ENCODE results near the gene PKP4. TPM values are rescaled to one million over a fixed set of nuclear protein-coding genes. Genes with fewer than 3 reads are reported as not detected.

The PKP4 gene
- total RNA-seq, 1 experiment from 2014 or later: 147 TPM

DNA sequence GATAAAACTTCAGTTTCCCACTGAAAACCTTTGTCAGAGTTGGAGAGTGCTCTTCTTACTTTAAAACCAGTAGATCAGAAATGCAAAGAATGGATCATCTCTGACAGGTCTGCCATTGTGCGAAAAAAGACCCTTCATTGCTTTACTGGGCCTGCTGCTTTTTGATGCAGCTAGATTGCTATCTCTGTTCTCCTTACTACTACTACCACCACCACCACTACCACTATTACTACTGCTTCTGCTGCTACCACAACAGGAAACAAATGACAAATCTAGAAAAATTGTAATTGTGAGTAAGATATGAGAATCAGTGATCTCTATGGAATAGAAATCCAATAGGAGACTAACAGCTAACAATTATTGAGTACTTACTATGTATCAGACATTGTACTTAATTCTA, 85.8 kb downstream of the PKP4 start:
- H3K4me3 ChIP-seq (ENCODE audit: low read depth, low read length): no peak overlapping the region
- TF ChIP-seq, protein P1, sequence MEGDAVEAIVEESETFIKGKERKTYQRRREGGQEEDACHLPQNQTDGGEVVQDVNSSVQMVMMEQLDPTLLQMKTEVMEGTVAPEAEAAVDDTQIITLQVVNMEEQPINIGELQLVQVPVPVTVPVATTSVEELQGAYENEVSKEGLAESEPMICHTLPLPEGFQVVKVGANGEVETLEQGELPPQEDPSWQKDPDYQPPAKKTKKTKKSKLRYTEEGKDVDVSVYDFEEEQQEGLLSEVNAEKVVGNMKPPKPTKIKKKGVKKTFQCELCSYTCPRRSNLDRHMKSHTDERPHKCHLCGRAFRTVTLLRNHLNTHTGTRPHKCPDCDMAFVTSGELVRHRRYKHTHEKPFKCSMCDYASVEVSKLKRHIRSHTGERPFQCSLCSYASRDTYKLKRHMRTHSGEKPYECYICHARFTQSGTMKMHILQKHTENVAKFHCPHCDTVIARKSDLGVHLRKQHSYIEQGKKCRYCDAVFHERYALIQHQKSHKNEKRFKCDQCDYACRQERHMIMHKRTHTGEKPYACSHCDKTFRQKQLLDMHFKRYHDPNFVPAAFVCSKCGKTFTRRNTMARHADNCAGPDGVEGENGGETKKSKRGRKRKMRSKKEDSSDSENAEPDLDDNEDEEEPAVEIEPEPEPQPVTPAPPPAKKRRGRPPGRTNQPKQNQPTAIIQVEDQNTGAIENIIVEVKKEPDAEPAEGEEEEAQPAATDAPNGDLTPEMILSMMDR (IDR thresholded peaks at IDR 0.05; ENCODE audit: insufficient read depth in 1 of 2, low read depth in 1 of 2, low read length in 1 of 2, severe bottlenecking in 1 of 2, unreplicated experiment in 1 of 2): no peak
- Mint-ChIP-seq H3K4me1 (ENCODE audit: low read depth, unreplicated experiment) (no peaks in the 10 kb centered on the region), H3K4me3 (ENCODE audit: unreplicated experiment) (no peak overlapping the region), H3K27ac (ENCODE audit: unreplicated experiment) (no peak overlapping the region), H3K36me3 (ENCODE audit: insufficient read depth, unreplicated experiment) (peaks cover 34% of the 10 kb centered on the region), H3K9me3 (ENCODE audit: unreplicated experiment) (no peaks in the 10 kb centered on the region), H3K27me3 (ENCODE audit: insufficient read depth, unreplicated experiment) (no peaks in the 10 kb centered on the region)
- no peaks in the 10 kb centered on the region for H3K4me1 ChIP-seq
- DNase-seq: no peak
- ChIA-PET CTCF (no interaction called here), POLR2A (no interaction called here)
- H3K27me3 ChIP-seq (replicated peaks; ENCODE audit: control insufficient read depth, insufficient read depth, low read length): no peaks in the 10 kb centered on the region
- H3K36me3 ChIP-seq (ENCODE audit: control insufficient read depth, insufficient read depth, low read length): no peaks in the 10 kb centered on the region; the same call in 1 of the 2 replicates
- no peaks in the 10 kb centered on the region; the same call in 1 of the 2 replicates for H3K9me3 ChIP-seq
- intact Hi-C loops (cut with micrococcal nuclease; ENCODE audit: unreplicated experiment): no loop called here
- no TSS peak for BruUV-seq (replicated peaks)

DNA sequence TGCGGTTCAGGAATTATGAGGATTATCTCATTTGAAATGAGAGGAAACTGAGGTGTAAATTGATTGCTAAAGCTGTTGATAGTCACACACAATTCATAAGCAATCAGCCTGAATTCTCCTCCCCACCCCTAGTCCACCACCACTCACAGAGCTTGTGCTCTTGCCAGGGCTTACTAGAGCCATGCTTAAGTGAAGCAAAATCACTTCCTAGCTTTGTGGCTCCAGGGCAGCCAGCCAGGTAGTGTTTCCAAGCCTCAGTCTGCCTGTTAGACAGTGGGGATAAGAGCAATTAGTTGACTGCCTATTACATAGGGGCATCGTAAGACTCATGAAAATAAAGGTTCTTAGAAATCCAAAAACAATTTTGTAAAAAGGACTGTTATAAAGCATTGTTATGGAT, 87.2 kb downstream of the PKP4 start:
- H3K4me1 ChIP-seq: no peaks in the 10 kb centered on the region
- Mint-ChIP-seq H3K27me3 (ENCODE audit: insufficient read depth, unreplicated experiment) (no peaks in the 10 kb centered on the region), H3K9me3 (ENCODE audit: unreplicated experiment) (no peaks in the 10 kb centered on the region), H3K36me3 (ENCODE audit: insufficient read depth, unreplicated experiment) (peaks cover 45% of the 10 kb centered on the region), H3K27ac (ENCODE audit: unreplicated experiment) (no peak overlapping the region), H3K4me1 (ENCODE audit: low read depth, unreplicated experiment) (no peaks in the 10 kb centered on the region), H3K4me3 (ENCODE audit: unreplicated experiment) (no peak overlapping the region)
- no peak for DNase-seq
- TF ChIP-seq, protein P1 (IDR thresholded peaks at IDR 0.05; ENCODE audit: insufficient read depth in 1 of 2, low read depth in 1 of 2, low read length in 1 of 2, severe bottlenecking in 1 of 2, unreplicated experiment in 1 of 2): no peak
- no peak overlapping the region for H3K4me3 ChIP-seq (ENCODE audit: low read depth, low read length)
- intact Hi-C loops (cut with micrococcal nuclease; ENCODE audit: unreplicated experiment): no loop called here
- POLR2A ChIA-PET: no interaction called here
- CTCF ChIA-PET: no interaction called here
- BruUV-seq (replicated peaks): no TSS peak
- H3K36me3 ChIP-seq (ENCODE audit: control insufficient read depth, insufficient read depth, low read length): no peaks in the 10 kb centered on the region; the same call in 1 of the 2 replicates
- no peaks in the 10 kb centered on the region; the same call in 1 of the 2 replicates for H3K9me3 ChIP-seq
- H3K27me3 ChIP-seq (replicated peaks; ENCODE audit: control insufficient read depth, insufficient read depth, low read length): no peaks in the 10 kb centered on the region

DNA sequence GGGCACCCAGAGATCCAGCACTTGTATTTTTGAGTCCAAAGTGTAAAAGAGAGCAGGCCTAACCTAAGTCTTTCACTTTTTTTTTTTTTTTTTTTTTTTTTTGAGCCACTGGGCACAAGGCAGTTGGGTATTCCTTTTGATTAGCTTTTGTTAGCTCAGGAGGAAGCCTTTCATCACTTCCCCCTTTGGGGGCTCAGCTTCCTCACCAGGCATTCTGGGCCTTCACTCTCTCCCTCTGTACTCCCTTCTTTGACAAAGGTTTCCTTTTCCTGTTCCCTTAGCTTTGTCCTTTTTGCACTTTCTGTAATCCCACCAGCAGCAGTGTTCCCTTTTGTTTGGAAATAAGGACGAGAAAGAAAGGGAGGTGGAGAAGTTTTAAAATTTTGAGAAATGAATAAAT, 88.2 kb downstream of the PKP4 start:
- no peaks in the 10 kb centered on the region; the same call in 1 of the 2 replicates for H3K9me3 ChIP-seq
- no peak for DNase-seq
- Mint-ChIP-seq H3K27me3 (ENCODE audit: insufficient read depth, unreplicated experiment) (no peaks in the 10 kb centered on the region), H3K27ac (ENCODE audit: unreplicated experiment) (no peak overlapping the region), H3K4me3 (ENCODE audit: unreplicated experiment) (no peak overlapping the region), H3K36me3 (ENCODE audit: insufficient read depth, unreplicated experiment) (peaks cover 46% of the 10 kb centered on the region), H3K4me1 (ENCODE audit: low read depth, unreplicated experiment) (no peaks in the 10 kb centered on the region), H3K9me3 (ENCODE audit: unreplicated experiment) (no peaks in the 10 kb centered on the region)
- no TSS peak for BruUV-seq (replicated peaks)
- no peak overlapping the region for H3K4me3 ChIP-seq (ENCODE audit: low read depth, low read length)
- intact Hi-C loops (cut with micrococcal nuclease; ENCODE audit: unreplicated experiment): no loop called here
- no peaks in the 10 kb centered on the region for H3K27me3 ChIP-seq (replicated peaks; ENCODE audit: control insufficient read depth, insufficient read depth, low read length)
- no peaks in the 10 kb centered on the region for H3K4me1 ChIP-seq
- no peaks in the 10 kb centered on the region; the same call in 1 of the 2 replicates for H3K36me3 ChIP-seq (ENCODE audit: control insufficient read depth, insufficient read depth, low read length)
- CTCF ChIA-PET: no interaction called here
- POLR2A ChIA-PET: no interaction called here
- TF ChIP-seq, protein P1 (IDR thresholded peaks at IDR 0.05; ENCODE audit: insufficient read depth in 1 of 2, low read depth in 1 of 2, low read length in 1 of 2, severe bottlenecking in 1 of 2, unreplicated experiment in 1 of 2): no peak
